ENCODE data around the gene KRT71. TPM values are rescaled to one million over a fixed set of nuclear protein-coding genes. Genes with fewer than 3 reads are reported as not detected.

The KRT71 gene
- total and polyA plus RNA-seq, 2 of the 8 experiments (the other 6 are each of a cell fraction or from before 2014, with no cell fraction given): not detected

DNA sequence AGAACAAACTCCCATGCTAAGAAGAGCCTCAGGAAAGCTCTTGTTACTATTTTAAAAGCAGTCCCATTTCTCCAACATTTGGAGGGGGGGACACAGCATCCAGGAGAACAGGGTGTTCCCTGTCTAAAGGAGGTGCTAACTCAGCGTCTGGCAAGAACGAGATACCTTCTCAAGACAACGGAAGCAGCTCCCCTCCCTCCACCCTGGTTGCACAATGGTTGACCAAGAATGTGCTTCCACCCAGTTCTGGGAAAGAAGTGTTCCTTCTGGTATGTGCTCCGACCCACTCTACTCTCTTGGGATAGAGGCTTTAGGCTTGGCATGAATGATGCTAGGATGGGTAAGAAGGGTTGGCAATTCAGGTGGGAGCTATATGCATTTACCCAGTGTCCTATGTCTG lies 58.4 kb downstream of the KRT71 start:
- Histone ChIP-seq H4K20me1 (replicated peaks in 1 of 2; ENCODE audit: control insufficient read depth in 1 of 2, insufficient read depth in 2 of 2, low read length in 2 of 2) (no peaks in the 10 kb centered on the region), H2BK20ac (ENCODE audit: low read length) (no peak overlapping the region), H3K4me3 (ENCODE audit: extremely low read depth in 1 of 4, insufficient read depth in 2 of 4, low read depth in 3 of 4, low read length in 4 of 4) (no peak overlapping the region), H2BK120ac (replicated peaks; ENCODE audit: low read depth, low read length) (no peak overlapping the region), H2AFZ (ENCODE audit: low read length) (no peak overlapping the region), H3K56ac (replicated peaks; ENCODE audit: insufficient read length, low read depth, low read length) (no peak overlapping the region), H3K9me3 (ENCODE audit: insufficient read depth in 2 of 2, low read depth in 1 of 2, low read length in 1 of 2) (no peaks in the 10 kb centered on the region), H3K23ac (ENCODE audit: insufficient read length) (no peak overlapping the region), H3K36me3 (ENCODE audit: control insufficient read depth in 2 of 4, insufficient read depth in 4 of 4, low read length in 3 of 4) (no peaks in the 10 kb centered on the region), H2BK15ac (ENCODE audit: low read length) (no peak overlapping the region), H4K8ac (ENCODE audit: extremely low read depth, insufficient read depth, low read length) (no peak overlapping the region), H4K5ac (ENCODE audit: insufficient read length, low read depth, low read length) (no peak overlapping the region), H4K91ac (replicated peaks; ENCODE audit: insufficient read length, low read length) (no peak overlapping the region), H3K14ac (ENCODE audit: insufficient read length) (no peak overlapping the region), H3K79me1 (ENCODE audit: low read depth, low read length) (no peaks in the 10 kb centered on the region), H3K18ac (ENCODE audit: extremely low read depth, low read length) (no peak overlapping the region), H3K79me2 (ENCODE audit: control insufficient read depth in 1 of 2, insufficient read depth in 2 of 2, low read length in 2 of 2) (no peaks in the 10 kb centered on the region), H3K4me1 (replicated peaks in 1 of 4; ENCODE audit: control insufficient read depth in 3 of 4, insufficient read depth in 4 of 4, low read length in 3 of 4) (peaks cover 5 to 10% (median 8%) of the 10 kb centered on the region in 4 experiments; a peak in 6 of 7 replicates), H3K9ac (replicated peaks in 1 of 4; ENCODE audit: extremely low read depth in 1 of 4, low read depth in 3 of 4, low read length in 3 of 4) (no peak overlapping the region), H3K23me2 (ENCODE audit: low read depth, low read length) (no peaks in the 10 kb centered on the region; the same call in 1 of the 2 replicates), H3K27ac (ENCODE audit: low read depth, low read length) (no peak overlapping the region), H2BK12ac (ENCODE audit: low read depth, low read length) (no peak overlapping the region), H3K4ac (replicated peaks; ENCODE audit: insufficient read length, low read depth, low read length) (no peak overlapping the region), H3K27me3 (replicated peaks in 1 of 4; ENCODE audit: control insufficient read depth in 3 of 4, extremely low read depth in 1 of 4, insufficient read depth in 3 of 4, low read length in 3 of 4) (no peaks in the 10 kb centered on the region; a peak in 1 of 7 replicates), H2BK5ac (ENCODE audit: low read depth, low read length) (no peak overlapping the region), H3K4me2 (ENCODE audit: insufficient read depth in 1 of 2, low read depth in 2 of 2, low read length in 2 of 2) (no peak overlapping the region), H2AK5ac (ENCODE audit: low read depth, low read length) (no peak overlapping the region)
- no peak for TF ChIP-seq EGR1 (IDR thresholded peaks at IDR 0.05; ENCODE audit: borderline replicate concordance, low read depth, low read length)
- no peak for TF ChIP-seq BCL11A (IDR thresholded peaks at IDR 0.05; ENCODE audit: low read depth in 2 of 2, low read length in 2 of 2)
- no peak for TF ChIP-seq KDM4A (IDR thresholded peaks at IDR 0.05; ENCODE audit: low read depth, low read length, severe bottlenecking)
- TF ChIP-seq SUZ12 (IDR thresholded peaks at IDR 0.05; ENCODE audit: low read length): no peak
- TF ChIP-seq NRF1 (IDR thresholded peaks at IDR 0.05; ENCODE audit: low read depth, low read length): no peak
- TF ChIP-seq TEAD4 (IDR thresholded peaks at IDR 0.05; ENCODE audit: low read depth, low read length): no peak
- TF ChIP-seq RBBP5 (IDR thresholded peaks at IDR 0.05; ENCODE audit: borderline replicate concordance, low read depth, low read length): no peak
- TF ChIP-seq SRF (IDR thresholded peaks at IDR 0.05; ENCODE audit: low read depth, low read length): no peak
- CTCF ChIA-PET (ENCODE audit: partially characterized antibody): interaction anchor here (0.5 to 4.6 kb wide), 11 partner anchors 12 to 390 kb away, joined by 3 to 29 read pairs (median 3); no protein-coding TSS in a partner anchor
- DNase-seq (ENCODE audit: low read depth in 1 of 2, low spot score in 2 of 2) (no peak), FAIRE-seq (no peak)
- POLR2A ChIA-PET (ENCODE audit: partially characterized antibody): no interaction called here
- 89% methylated on average over 4 of the region's 4 CpGs; no CpG with 5 or more reads in 1 of the 2 experiments for WGBS, 2 experiments (ENCODE audit: extremely low coverage in 1 of 2, insufficient coverage in 1 of 2, insufficient read length in 1 of 2, insufficient replicate concordance in 2 of 2, low coverage in 1 of 2, low lambda C conversion rate in 2 of 2, missing lambda C conversion rate in 1 of 2)

Measured in H1 (cell line).